Renal cortical epithelial cell (primary cell): ENCODE measurements around the gene WFDC5. TPM values are rescaled to one million over a fixed set of nuclear protein-coding genes. Genes with fewer than 3 reads are reported as not detected.

Experiments
- DNase-seq: peaks from one replicate; pipeline ENCODE4 v3.0.0-alpha.2; 2011; ENCODE audit warnings: low read depth
- total RNA-seq: library from RNA; depleted of rRNA; stranded (reverse); fragments of >200 nt; gene quantifications from 2 replicates; pipeline ENCODE4 v1.2.3, GENCODE V29; 2014

WFDC5 gene
- total RNA-seq, 1 donor from 2014 or later = not detected

GRCh38 chr20:45115386-45115774 lies 406 bp upstream of the WFDC5 start:
- no peak for DNase-seq

- no peak for DNase-seq
Measured at GRCh38 chr20:45113865-45114264, 1.1 kb downstream of the WFDC5 start.

- no peak for DNase-seq
Measured at GRCh38 chr20:45112754-45113153, 2.2 kb downstream of the WFDC5 start.

- DNase-seq = no peak
Measured at GRCh38 chr20:45111799-45112471, 3.0 kb downstream of the WFDC5 start.

- DNase-seq = no peak
Measured at GRCh38 chr20:45111285-45111684, 3.7 kb downstream of the WFDC5 start.

- no peak for DNase-seq
Measured at GRCh38 chr20:45110301-45110700, 4.7 kb downstream of the WFDC5 start.

GRCh38 chr20:45109634-45110033 lies 5.3 kb downstream of the WFDC5 start:
- no peak for DNase-seq

- no peak for DNase-seq
Measured at GRCh38 chr20:45105317-45105716, 9.7 kb downstream of the WFDC5 start.

GRCh38 chr20:45104786-45105185 lies 10.2 kb downstream of the WFDC5 start:
- peak; percentile 98 for DNase-seq

GRCh38 chr20:45103072-45103471 lies 11.9 kb downstream of the WFDC5 start:
- DNase-seq = no peak

GRCh38 chr20:45101333-45101850 lies 13.6 kb downstream of the WFDC5 start:
- DNase-seq = no peak

- no peak for DNase-seq
Measured at GRCh38 chr20:45100563-45101245, 14.3 kb downstream of the WFDC5 start, which contains the start of gene KCNS1. Gene KCNS1 (minus strand): TSS chr20:45101127. CDS start chr20:45099236, 1,891 bp downstream.

- peak; percentile 33 for DNase-seq
Measured at GRCh38 chr20:45098103-45098773, 16.7 kb downstream of the WFDC5 start.

- DNase-seq = peak; percentile 48
Measured at GRCh38 chr20:45097485-45098102, 17.4 kb downstream of the WFDC5 start.

GRCh38 chr20:45096781-45097180 lies 18.2 kb downstream of the WFDC5 start:
- DNase-seq = no peak

- peak; percentile 54 for DNase-seq
Measured at GRCh38 chr20:45095805-45096238, 19.2 kb downstream of the WFDC5 start.

GRCh38 chr20:45094864-45095574 lies 20.0 kb downstream of the WFDC5 start:
- DNase-seq = no peak

- DNase-seq = no peak
Measured at GRCh38 chr20:45094201-45094600, 20.8 kb downstream of the WFDC5 start.

- DNase-seq = no peak
Measured at GRCh38 chr20:45092898-45093297, 22.1 kb downstream of the WFDC5 start.

- no peak for DNase-seq
Measured at GRCh38 chr20:45091366-45091765, 23.6 kb downstream of the WFDC5 start.

- DNase-seq = no peak
Measured at GRCh38 chr20:45090481-45090880, 24.5 kb downstream of the WFDC5 start.
